ENCODE measurements around the gene STAC2. TPM values are rescaled to one million over a fixed set of nuclear protein-coding genes. Genes with fewer than 3 reads are reported as not detected.
A peak's percentile ranks its signal among the peaks of the same experiment; 100 is the strongest.
"Not testable (repeated sequence)": the region's sequence is repeated elsewhere in the genome, so short reads cannot be mapped to it uniquely, and the experiment has no call there.

The STAC2 gene
- total RNA-seq, 2 experiments from 2014 or later, result not detected

DNA sequence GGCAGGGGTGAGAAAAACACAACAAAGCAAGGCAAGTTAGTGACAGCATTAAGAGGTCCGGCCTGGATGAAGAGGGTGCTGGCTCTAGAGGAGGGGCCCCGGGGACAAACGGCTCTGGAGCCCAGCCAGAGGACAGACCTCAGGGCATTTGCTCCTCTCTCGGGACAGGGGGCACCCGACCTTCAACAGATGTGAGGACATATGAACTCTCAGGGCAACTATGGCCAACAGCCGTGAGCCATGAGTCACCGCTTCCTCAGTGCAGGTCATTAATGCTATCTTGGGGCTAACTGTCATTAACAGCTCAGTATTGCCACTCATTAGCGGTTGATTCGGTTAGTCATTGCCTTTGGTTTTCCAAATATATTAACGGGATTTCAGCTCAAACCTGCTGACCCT is 50.1 kb downstream of the STAC2 start:
- H3K27ac Mint-ChIP-seq, result no peak overlapping the region
- H3K27me3 Mint-ChIP-seq, result no peaks in the 10 kb centered on the region
- POLR2A ChIA-PET, result no interaction called here
- H3K9me3 Mint-ChIP-seq, result no peaks in the 10 kb centered on the region
- no peak for DNase-seq
- no peaks in the 10 kb centered on the region for H3K4me1 Mint-ChIP-seq (ENCODE audit: low read depth)
- H3K36me3 Mint-ChIP-seq, result peaks cover 9% of the 10 kb centered on the region
- intact Hi-C loops (cut with micrococcal nuclease), result loop anchor here (1.0 kb wide), 1 partner anchor 192 kb away; no protein-coding TSS in a partner anchor
- H3K4me3 Mint-ChIP-seq, result no peak overlapping the region
- CTCF ChIA-PET, result interaction anchor here (1.2 to 5.6 kb wide), 18 partner anchors 10 to 321 kb away, joined by 3 to 107 read pairs (median 6); partner anchors contain the start of genes ARL5C, CACNB1 and PLXDC1

DNA sequence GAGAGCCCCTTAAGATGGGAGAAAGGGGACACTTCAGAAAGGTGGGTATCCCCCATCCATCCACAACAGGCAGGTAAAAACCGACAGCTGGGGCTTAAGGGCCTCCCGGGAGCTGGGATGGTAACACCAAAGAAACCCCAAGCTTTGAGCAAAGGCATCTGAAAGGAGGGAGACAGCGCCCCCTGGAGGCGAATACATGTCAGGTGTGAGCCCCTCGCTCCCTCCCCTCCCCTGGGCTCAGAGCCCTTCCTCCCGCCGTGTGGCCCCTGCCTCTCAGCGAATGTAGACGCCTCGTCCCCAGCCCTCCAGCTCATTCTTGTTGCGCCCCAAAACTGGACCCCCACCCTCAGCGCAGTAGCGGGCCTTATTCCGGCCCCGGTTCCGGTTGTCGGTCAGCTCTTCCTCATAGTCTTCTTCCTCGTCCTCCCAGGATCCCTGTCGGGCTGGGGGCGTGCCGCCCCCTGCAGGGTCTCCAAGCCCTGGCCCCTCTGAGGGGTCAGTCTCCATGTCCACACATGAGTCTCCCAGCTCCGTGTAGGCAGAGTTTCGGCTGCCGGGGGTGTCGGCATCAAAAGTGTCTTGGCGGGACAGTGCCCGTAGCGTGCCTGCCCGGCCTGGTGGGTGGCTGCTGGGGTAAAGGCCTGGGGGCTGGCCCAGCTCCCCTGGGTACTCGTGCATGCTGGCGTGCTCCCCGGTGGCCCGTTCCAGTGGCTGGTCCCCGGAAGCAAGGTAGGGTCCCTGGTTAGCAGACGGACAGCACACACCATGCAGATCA is 50.6 kb downstream of the STAC2 start:
- Mint-ChIP-seq H3K4me1 (ENCODE audit: low read depth) (no peaks in the 10 kb centered on the region), H3K27ac (no peak overlapping the region), H3K4me3 (no peak overlapping the region), H3K27me3 (no peaks in the 10 kb centered on the region), H3K36me3 (peaks cover 9% of the 10 kb centered on the region), H3K9me3 (no peaks in the 10 kb centered on the region)
- POLR2A ChIA-PET, result no interaction called here
- intact Hi-C loops (cut with micrococcal nuclease), result loop anchor here (1.0 kb wide), 1 partner anchor 192 kb away; no protein-coding TSS in a partner anchor
- peak; percentile 80 for DNase-seq
- CTCF ChIA-PET, result interaction anchor here (0.6 to 5.6 kb wide), 38 partner anchors 9 to 469 kb away, joined by 3 to 107 read pairs (median 4); partner anchors contain the start of genes ARL5C, CACNB1, LASP1NB and PLXDC1

DNA sequence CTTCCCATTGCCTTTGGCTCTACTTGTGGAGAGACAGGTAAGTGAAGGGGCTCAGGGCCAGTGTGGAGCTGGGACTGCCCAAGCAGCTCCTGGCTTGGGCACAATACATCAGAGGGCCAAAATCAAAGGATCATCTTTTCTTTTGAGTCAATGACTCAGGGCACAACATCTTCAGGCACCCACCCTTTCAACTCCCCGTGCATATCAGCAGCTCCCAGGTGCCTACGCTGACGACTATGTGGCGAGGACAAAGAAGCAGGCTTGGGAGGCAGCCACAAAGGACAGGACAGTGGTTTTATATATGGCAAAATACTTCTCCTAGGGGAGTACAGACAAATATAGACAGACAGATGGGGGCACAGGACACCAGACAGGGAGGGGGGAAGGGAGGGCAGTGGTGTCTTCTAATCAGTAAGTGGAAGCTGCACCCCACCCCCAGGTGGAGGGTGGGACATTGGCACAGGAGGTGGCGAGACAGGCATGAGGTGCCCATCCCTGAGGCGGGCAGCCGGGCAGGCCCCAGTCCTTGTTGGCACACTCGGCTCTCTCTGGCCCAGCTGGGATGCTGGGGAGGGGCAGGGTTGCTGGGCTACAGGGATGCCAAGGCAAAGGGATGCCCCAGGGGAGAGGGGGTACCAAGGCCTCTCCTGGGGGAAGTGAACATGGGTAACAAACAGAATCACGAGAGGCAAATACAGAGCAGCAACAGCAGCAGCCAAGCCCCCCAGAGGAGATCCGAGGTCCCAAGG is 52.0 kb downstream of the STAC2 start:
- H3K27ac Mint-ChIP-seq, result no peak overlapping the region
- H3K4me1 Mint-ChIP-seq (ENCODE audit: low read depth), result no peaks in the 10 kb centered on the region
- peaks cover 11% of the 10 kb centered on the region for H3K36me3 Mint-ChIP-seq
- H3K9me3 Mint-ChIP-seq, result no peaks in the 10 kb centered on the region
- ChIA-PET CTCF (interaction anchor here (0.8 to 5.6 kb wide), 20 partner anchors 8 to 248 kb away, joined by 3 to 107 read pairs (median 6); partner anchors contain the start of genes ARL5C, CACNB1, LASP1NB and PLXDC1), POLR2A (interaction anchor here (0.6 to 1.4 kb wide), 3 partner anchors 9 to 66 kb away, joined by 3 read pairs; no protein-coding TSS in a partner anchor)
- DNase-seq, result no peak
- H3K27me3 Mint-ChIP-seq, result peaks cover 4% of the 10 kb centered on the region
- no peak overlapping the region for H3K4me3 Mint-ChIP-seq
- intact Hi-C loops (cut with micrococcal nuclease), result no loop called here

DNA sequence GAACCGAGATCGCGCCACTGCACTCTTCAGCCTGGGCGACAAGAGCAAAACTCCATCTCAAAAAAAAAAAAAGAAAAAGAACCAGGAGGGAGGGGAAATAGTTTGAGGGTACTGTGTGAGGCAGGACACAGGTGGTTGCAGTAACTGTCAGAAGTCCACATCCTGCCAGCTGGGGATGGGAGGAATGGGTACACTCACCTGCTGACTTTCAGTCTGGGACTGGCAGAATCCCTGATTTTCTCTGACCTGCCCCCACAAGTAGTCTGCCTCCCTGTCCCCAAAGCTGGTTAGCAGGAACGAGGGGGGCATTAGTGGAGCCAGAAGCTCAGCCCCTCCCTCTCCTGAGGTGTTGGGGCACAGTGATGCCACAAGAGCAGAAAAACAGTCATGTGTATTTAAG is 52.7 kb downstream of the STAC2 start:
- Mint-ChIP-seq H3K9me3 (peaks cover 5% of the 10 kb centered on the region), H3K27ac (no peak overlapping the region), H3K27me3 (peaks cover 8% of the 10 kb centered on the region), H3K36me3 (peaks cover 11% of the 10 kb centered on the region), H3K4me3 (no peak overlapping the region), H3K4me1 (ENCODE audit: low read depth) (no peaks in the 10 kb centered on the region)
- ChIA-PET CTCF (interaction anchor here (0.8 to 5.6 kb wide), 7 partner anchors 8 to 190 kb away, joined by 3 to 107 read pairs (median 6); partner anchors contain the start of genes ARL5C and PLXDC1), POLR2A (interaction anchor here (0.6 to 1.4 kb wide), 3 partner anchors 8 to 66 kb away, joined by 3 read pairs; no protein-coding TSS in a partner anchor)
- intact Hi-C loops (cut with micrococcal nuclease), result no loop called here
- no peak for DNase-seq

DNA sequence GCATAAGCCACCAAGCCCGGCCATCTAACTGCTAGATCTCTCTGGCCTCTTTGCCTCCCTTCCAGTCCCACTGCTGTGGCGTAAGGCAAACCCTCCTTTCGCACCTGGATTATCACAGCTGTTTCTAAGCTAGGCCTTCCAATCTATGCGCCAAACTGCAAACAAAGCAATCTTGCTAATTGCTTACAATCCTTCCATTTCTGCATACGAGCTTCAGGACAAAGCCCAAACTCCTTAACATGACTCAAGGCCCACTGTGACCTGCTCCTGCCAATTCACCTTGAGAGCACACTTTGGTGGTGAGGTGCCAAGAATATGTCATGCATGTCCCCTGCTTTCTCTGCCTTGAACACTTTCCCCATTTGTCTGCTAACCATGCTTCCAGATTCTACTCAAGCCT is 53.8 kb downstream of the STAC2 start:
- Mint-ChIP-seq H3K36me3 (peaks cover 5% of the 10 kb centered on the region), H3K9me3 (peaks cover 5% of the 10 kb centered on the region), H3K27me3 (peaks cover 14% of the 10 kb centered on the region), H3K4me3 (no peak overlapping the region), H3K4me1 (ENCODE audit: low read depth) (peaks cover 5% of the 10 kb centered on the region), H3K27ac (no peak overlapping the region)
- POLR2A ChIA-PET, result no interaction called here
- intact Hi-C loops (cut with micrococcal nuclease), result no loop called here
- no peak for DNase-seq
- CTCF ChIA-PET, result interaction anchor here (1.3 to 2.4 kb wide), 2 partner anchors 73 to 189 kb away, joined by 6 read pairs; no protein-coding TSS in a partner anchor

DNA sequence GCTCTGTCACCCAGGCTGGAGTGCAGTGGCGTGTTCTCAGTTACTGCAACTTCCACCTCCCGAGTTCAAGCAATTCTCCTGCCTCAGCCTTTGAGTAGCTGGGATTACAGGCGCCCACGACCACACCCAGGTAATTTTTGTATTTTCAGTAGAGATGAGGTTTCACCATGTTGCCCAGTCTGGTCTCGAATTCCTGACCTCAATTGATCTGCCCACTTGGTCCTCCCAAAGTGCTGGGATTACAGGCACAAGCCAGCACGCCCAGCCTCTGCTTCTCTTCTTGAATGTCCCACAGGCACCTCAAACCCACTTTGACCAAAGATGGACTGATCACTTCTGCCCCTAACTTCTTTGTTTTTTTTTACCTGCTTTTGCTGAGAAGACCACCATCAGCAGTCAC is 55.2 kb downstream of the STAC2 start:
- H3K4me1 Mint-ChIP-seq (ENCODE audit: low read depth), result peaks cover 5% of the 10 kb centered on the region
- peaks cover 26% of the 10 kb centered on the region for H3K27me3 Mint-ChIP-seq
- H3K4me3 Mint-ChIP-seq, result no peak overlapping the region
- no peak for DNase-seq
- H3K36me3 Mint-ChIP-seq, result peaks cover 4% of the 10 kb centered on the region
- H3K27ac Mint-ChIP-seq, result no peak overlapping the region
- ChIA-PET CTCF (interaction anchor here (0.8 to 3.4 kb wide), 4 partner anchors 38 to 187 kb away, joined by 3 to 13 read pairs (median 5); no protein-coding TSS in a partner anchor), POLR2A (no interaction called here)
- intact Hi-C loops (cut with micrococcal nuclease), result no loop called here
- H3K9me3 Mint-ChIP-seq, result peaks cover 5% of the 10 kb centered on the region

DNA sequence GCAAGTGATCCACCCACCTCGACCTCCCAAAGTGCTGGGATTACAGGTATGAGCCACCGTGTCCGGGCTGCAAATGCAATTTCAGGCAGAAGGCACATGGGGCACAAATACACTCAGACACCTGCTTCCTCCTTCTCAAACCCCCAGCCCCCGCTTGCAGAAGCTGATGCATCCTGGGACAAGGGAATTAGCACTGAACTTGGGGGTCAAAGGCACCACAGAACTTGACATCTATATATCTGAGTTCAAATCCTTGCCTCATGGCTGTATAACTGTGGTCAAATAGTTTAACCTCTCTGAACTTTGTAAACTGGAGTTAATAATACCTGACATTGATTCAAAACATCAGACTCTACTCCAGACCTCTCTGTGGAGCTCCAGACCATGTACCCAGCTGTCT is 55.6 kb downstream of the STAC2 start:
- no peak overlapping the region for H3K27ac Mint-ChIP-seq
- ChIA-PET CTCF (interaction anchor here (0.7 to 3.4 kb wide), 6 partner anchors 17 to 192 kb away, joined by 3 to 13 read pairs (median 5); no protein-coding TSS in a partner anchor), POLR2A (no interaction called here)
- H3K36me3 Mint-ChIP-seq, result peaks cover 4% of the 10 kb centered on the region
- H3K27me3 Mint-ChIP-seq, result peaks cover 27% of the 10 kb centered on the region
- no peak for DNase-seq
- H3K4me3 Mint-ChIP-seq, result no peak overlapping the region
- peaks cover 5% of the 10 kb centered on the region for H3K9me3 Mint-ChIP-seq
- intact Hi-C loops (cut with micrococcal nuclease), result no loop called here
- peaks cover 7% of the 10 kb centered on the region for H3K4me1 Mint-ChIP-seq (ENCODE audit: low read depth)

DNA sequence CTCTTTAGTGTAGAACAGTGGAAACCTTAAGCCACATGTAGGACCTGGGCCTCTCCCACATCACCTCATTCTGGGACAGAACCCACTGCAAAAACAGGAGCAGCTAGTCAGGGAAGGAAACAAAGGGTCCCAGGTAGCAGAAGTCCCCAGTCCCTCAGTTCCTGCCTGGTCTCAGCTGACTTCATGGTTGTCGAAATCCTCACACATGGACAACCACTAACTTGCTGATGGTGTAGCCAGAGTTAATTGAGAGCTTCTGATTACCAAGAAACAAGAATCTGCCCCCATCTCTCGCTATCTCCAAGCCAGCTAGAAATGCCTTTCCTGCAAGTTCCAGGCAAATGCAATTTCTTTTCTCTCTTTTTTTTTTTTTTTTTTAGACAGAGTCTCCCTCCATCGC is 56.2 kb downstream of the STAC2 start:
- Mint-ChIP-seq H3K4me3 (no peak overlapping the region), H3K9me3 (peaks cover 5% of the 10 kb centered on the region), H3K27me3 (peaks cover 33% of the 10 kb centered on the region), H3K27ac (no peak overlapping the region), H3K36me3 (peaks cover 2% of the 10 kb centered on the region), H3K4me1 (ENCODE audit: low read depth) (peaks cover 13% of the 10 kb centered on the region)
- intact Hi-C loops (cut with micrococcal nuclease), result no loop called here
- ChIA-PET POLR2A (no interaction called here), CTCF (interaction anchor here (0.7 to 3.4 kb wide), 3 partner anchors 16 to 192 kb away, joined by 4 to 13 read pairs (median 8); no protein-coding TSS in a partner anchor)
- no peak for DNase-seq

DNA sequence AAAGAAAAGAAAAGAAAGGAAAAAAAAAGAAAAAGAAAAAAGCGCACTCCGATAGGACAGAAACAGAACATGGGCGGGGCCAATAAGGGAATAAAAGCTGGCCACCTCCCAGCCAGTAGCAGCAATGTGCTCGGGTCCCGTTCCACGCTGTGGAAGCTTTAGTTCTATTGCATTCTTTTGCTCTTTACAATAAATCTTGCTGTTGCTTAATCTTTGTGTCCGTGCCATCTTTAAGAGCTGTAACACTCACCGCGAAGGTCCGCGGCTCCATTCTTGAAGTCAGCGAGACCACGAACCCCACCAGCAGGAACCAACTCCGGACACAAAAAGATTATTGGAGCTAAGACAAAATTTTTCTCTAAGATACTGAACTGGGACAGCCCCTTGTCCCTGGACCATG is 56.6 kb downstream of the STAC2 start:
- DNase-seq, result no peak
- Mint-ChIP-seq H3K36me3 (peaks cover 2% of the 10 kb centered on the region), H3K4me3 (no peak overlapping the region), H3K4me1 (ENCODE audit: low read depth) (peaks cover 14% of the 10 kb centered on the region), H3K27me3 (peaks cover 34% of the 10 kb centered on the region), H3K27ac (no peak overlapping the region), H3K9me3 (peaks cover 5% of the 10 kb centered on the region)
- intact Hi-C loops (cut with micrococcal nuclease), result no loop called here
- CTCF ChIA-PET, result interaction anchor here (1.7 to 3.4 kb wide), 2 partner anchors 16 to 186 kb away, joined by 8 to 13 read pairs; no protein-coding TSS in a partner anchor
- POLR2A ChIA-PET, result no interaction called here

DNA sequence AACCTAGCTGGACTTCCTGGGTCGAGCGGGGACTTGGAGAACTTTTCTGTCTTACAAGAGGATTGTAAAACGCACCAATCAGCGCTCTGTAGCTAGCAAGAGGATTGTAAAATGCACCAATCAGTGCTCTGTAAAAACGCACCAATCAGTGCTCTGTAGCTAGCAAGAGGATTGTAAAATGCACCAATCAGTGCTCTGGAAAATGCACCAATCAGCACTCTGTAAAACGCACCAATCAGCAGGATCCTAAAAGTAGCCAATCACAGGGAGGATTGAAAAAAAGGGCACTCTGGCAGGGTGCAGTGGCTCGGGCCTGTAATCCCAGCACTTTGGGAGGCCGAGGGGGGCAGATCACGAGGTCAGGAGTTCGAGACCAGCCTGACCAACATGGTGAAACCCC is 57.2 kb downstream of the STAC2 start:
- POLR2A ChIA-PET; H3K36me3 Mint-ChIP-seq; H3K27ac Mint-ChIP-seq; intact Hi-C loops (cut with micrococcal nuclease); H3K9me3 Mint-ChIP-seq; H3K4me3 Mint-ChIP-seq; DNase-seq: not testable (repeated sequence)
- CTCF ChIA-PET, result interaction anchor here (1.7 to 3.4 kb wide), 2 partner anchors 15 to 185 kb away, joined by 8 to 13 read pairs; no protein-coding TSS in a partner anchor
- peaks cover 37% of the 10 kb centered on the region for H3K27me3 Mint-ChIP-seq
- H3K4me1 Mint-ChIP-seq (ENCODE audit: low read depth), result peaks cover 14% of the 10 kb centered on the region

DNA sequence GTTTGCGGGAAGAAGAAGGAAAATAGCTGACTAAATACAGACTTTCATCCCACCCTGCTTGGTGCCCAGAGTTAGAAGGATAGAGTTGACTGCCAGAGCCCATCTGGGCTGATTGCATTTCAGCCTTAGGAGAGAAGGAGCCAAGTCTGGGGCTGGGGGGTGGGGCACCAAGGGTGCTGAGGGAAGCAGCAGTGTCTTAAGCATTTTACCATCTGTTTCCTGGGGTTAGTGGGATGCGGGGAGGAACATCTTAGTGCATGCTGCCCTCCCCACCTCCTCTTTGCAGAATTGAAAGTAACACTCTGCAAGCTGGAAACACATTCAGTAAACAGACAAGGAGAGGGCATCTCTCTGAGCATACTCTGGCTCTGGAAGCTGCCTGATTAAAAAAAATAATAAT is 58.3 kb downstream of the STAC2 start:
- H3K4me1 Mint-ChIP-seq (ENCODE audit: low read depth), result peaks cover 14% of the 10 kb centered on the region
- CTCF ChIA-PET, result interaction anchor here (0.7 to 6.0 kb wide), 6 partner anchors 7 to 185 kb away, joined by 3 to 124 read pairs (median 35); partner anchors contain the start of gene PLXDC1
- no peak overlapping the region for H3K4me3 Mint-ChIP-seq
- POLR2A ChIA-PET, result no interaction called here
- intact Hi-C loops (cut with micrococcal nuclease), result no loop called here
- DNase-seq, result no peak
- H3K36me3 Mint-ChIP-seq, result peaks cover 2% of the 10 kb centered on the region
- H3K27ac Mint-ChIP-seq, result no peak overlapping the region
- H3K27me3 Mint-ChIP-seq, result peaks cover 37% of the 10 kb centered on the region
- H3K9me3 Mint-ChIP-seq, result peaks cover 5% of the 10 kb centered on the region
